ENCODE measurements around the gene STRN3.

DNA sequence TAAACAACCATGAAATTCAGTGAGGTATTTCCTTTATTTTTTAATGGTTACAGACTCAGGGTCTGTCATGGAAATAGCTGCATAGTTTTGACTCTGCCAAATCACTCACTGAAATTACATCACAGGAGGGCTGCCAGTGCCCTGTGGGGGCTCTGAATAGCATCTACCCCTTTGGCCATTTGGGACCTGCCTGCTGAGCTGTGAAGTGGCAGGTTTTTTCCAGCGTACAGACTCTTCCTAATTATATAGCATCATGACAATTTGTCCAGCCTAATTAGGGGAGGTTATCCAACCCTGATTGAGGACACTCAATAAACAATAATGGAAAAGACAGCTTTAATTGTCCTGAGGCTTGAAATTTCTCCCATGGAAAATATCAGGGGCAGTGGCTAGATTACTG is 153.6 kb downstream of the STRN3 start:
- TF ChIP-seq EZH2phosphoT487 (IDR thresholded peaks at IDR 0.05; ENCODE audit: insufficient read depth, low read depth) (no peak), EZH2 (IDR thresholded peaks at IDR 0.05; ENCODE audit: insufficient read depth, poor library complexity, severe bottlenecking) (no peak)

All from GM23248 (cell line).